Measurements from ENCODE around the gene ACOT13.
"Not testable (repeated sequence)": the region's sequence is repeated elsewhere in the genome, so short reads cannot be mapped to it uniquely, and the experiment has no call there.

The ACOT13 gene

DNA sequence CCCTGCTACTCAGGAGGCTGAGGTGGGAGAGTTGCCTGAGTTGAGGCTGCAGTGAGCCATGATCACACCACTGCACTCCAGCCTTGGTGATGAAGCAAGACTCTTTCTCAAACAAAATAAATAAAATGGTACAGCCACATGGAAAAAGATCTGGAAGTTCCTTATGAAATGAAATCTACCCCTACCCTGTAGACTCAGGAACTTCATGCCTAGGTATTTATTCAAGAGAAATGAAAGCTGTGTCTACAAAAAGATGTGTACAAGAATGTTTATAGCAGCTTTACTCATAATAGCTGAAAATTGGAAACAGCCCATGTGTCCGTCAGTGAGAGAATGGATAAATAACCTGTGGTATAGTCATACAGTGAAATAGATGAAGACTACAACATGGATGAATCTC lies 67.3 kb downstream of the ACOT13 start:
- TF ChIP-seq CTCF (IDR thresholded peaks at IDR 0.05; ENCODE audit: low read length), result no peak
- TF ChIP-seq EZH2 (IDR thresholded peaks at IDR 0.05; ENCODE audit: borderline replicate concordance, low read length), result no peak
- no peaks in the 10 kb centered on the region for H4K20me1 ChIP-seq (ENCODE audit: insufficient read depth, low read length)
- H3K4me3 ChIP-seq (ENCODE audit: low read depth, low read length, poor library complexity, severe bottlenecking), result no peak overlapping the region
- H3K36me3 ChIP-seq (ENCODE audit: insufficient read depth, low read length), result no peaks in the 10 kb centered on the region
- H3K9me2 ChIP-seq (ENCODE audit: low read depth, low read length), result no peaks in the 10 kb centered on the region
- H3K4me2 ChIP-seq (ENCODE audit: low read length), result no peak overlapping the region
- H3K27me3 ChIP-seq (ENCODE audit: insufficient read depth, low read length), result no peaks in the 10 kb centered on the region
- H3K9ac ChIP-seq (ENCODE audit: low read length), result no peak overlapping the region
- H3F3A ChIP-seq (ENCODE audit: insufficient read depth, low read length), result no peaks in the 10 kb centered on the region
- no peak overlapping the region for H3K27ac ChIP-seq (ENCODE audit: low read depth, low read length, poor library complexity, severe bottlenecking)
- H3K9me3 ChIP-seq (ENCODE audit: low read length), result peaks cover 19% of the 10 kb centered on the region
- no peaks in the 10 kb centered on the region for H3K79me2 ChIP-seq (ENCODE audit: insufficient read depth, low read length)
- no peaks in the 10 kb centered on the region for H3K4me1 ChIP-seq (ENCODE audit: insufficient read depth, low read length, severe bottlenecking)
- H2AFZ ChIP-seq (ENCODE audit: low read length), result no peak overlapping the region

DNA sequence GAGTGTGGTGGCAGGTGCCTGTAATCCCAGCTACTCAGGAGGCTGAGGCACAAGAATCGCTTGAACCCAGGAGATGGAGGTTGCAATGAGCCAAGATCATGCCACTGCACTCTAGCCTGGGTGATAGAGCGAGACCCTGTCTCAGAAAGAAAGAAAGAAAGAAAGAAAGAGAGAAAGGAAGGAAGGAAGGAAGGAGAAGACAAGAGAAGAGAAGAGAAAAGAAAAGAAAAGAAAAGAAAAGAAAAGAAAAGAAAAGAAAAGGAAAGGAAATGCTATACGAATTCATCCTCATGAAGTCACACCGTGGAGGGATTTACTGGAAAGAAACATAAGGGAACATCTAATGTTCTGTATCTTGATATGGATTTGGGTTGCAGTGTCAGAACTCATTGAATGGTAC lies 67.8 kb downstream of the ACOT13 start:
- H2AFZ ChIP-seq (ENCODE audit: low read length); H3K4me2 ChIP-seq (ENCODE audit: low read length); H3K27me3 ChIP-seq (ENCODE audit: insufficient read depth, low read length); H3K9ac ChIP-seq (ENCODE audit: low read length); H3F3A ChIP-seq (ENCODE audit: insufficient read depth, low read length); H3K9me2 ChIP-seq (ENCODE audit: low read depth, low read length); H3K36me3 ChIP-seq (ENCODE audit: insufficient read depth, low read length); H3K27ac ChIP-seq (ENCODE audit: low read depth, low read length, poor library complexity, severe bottlenecking); H3K79me2 ChIP-seq (ENCODE audit: insufficient read depth, low read length); H3K4me3 ChIP-seq (ENCODE audit: low read depth, low read length, poor library complexity, severe bottlenecking); H4K20me1 ChIP-seq (ENCODE audit: insufficient read depth, low read length); H3K4me1 ChIP-seq (ENCODE audit: insufficient read depth, low read length, severe bottlenecking): not testable (repeated sequence)
- peaks cover 18% of the 10 kb centered on the region for H3K9me3 ChIP-seq (ENCODE audit: low read length)

DNA sequence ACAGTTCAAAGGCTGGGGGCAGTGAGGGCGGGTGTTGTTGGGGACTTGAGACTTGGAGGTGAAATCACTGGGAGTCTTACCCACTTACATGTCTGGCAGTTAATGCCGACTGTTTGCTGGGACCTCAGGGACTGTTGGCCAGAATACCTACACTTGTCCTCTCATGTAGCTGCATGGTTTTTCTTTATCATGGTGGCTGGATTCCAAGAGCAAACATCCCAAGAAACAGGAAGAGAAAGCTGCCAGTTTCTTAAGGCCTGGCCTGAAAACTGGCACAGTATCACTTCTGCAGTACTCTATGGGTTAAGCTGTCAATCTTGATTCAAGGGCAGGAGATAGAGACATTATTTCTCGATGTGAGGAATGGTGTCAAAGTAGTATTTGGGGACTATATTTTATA lies 71.9 kb downstream of the ACOT13 start:
- H4K20me1 ChIP-seq (ENCODE audit: insufficient read depth, low read length), result no peaks in the 10 kb centered on the region
- TF ChIP-seq EZH2 (IDR thresholded peaks at IDR 0.05; ENCODE audit: borderline replicate concordance, low read length), result no peak
- TF ChIP-seq CTCF (IDR thresholded peaks at IDR 0.05; ENCODE audit: low read length), result no peak
- no peaks in the 10 kb centered on the region for H3K9me3 ChIP-seq (ENCODE audit: low read length)
- no peaks in the 10 kb centered on the region for H3K27me3 ChIP-seq (ENCODE audit: insufficient read depth, low read length)
- H3K4me3 ChIP-seq (ENCODE audit: low read depth, low read length, poor library complexity, severe bottlenecking), result no peak overlapping the region
- H3F3A ChIP-seq (ENCODE audit: insufficient read depth, low read length), result no peaks in the 10 kb centered on the region
- H3K79me2 ChIP-seq (ENCODE audit: insufficient read depth, low read length), result no peaks in the 10 kb centered on the region
- H3K4me2 ChIP-seq (ENCODE audit: low read length), result no peak overlapping the region
- no peak overlapping the region for H3K9ac ChIP-seq (ENCODE audit: low read length)
- H3K9me2 ChIP-seq (ENCODE audit: low read depth, low read length), result no peaks in the 10 kb centered on the region
- H2AFZ ChIP-seq (ENCODE audit: low read length), result no peak overlapping the region
- no peaks in the 10 kb centered on the region; the same call in 1 of the 2 replicates for H3K36me3 ChIP-seq (ENCODE audit: insufficient read depth, low read length)
- no peak overlapping the region for H3K27ac ChIP-seq (ENCODE audit: low read depth, low read length, poor library complexity, severe bottlenecking)
- peaks cover 6% of the 10 kb centered on the region for H3K4me1 ChIP-seq (ENCODE audit: insufficient read depth, low read length, severe bottlenecking)

GRCh38 chr6:24740861-24741260 lies 74.0 kb downstream of the ACOT13 start:
- no peaks in the 10 kb centered on the region for H3K79me2 ChIP-seq (ENCODE audit: insufficient read depth, low read length)
- H3K4me1 ChIP-seq (ENCODE audit: insufficient read depth, low read length, severe bottlenecking), result peaks cover 8% of the 10 kb centered on the region
- no peaks in the 10 kb centered on the region for H4K20me1 ChIP-seq (ENCODE audit: insufficient read depth, low read length)
- no peaks in the 10 kb centered on the region; the same call in 1 of the 2 replicates for H3K36me3 ChIP-seq (ENCODE audit: insufficient read depth, low read length)
- H3F3A ChIP-seq (ENCODE audit: insufficient read depth, low read length), result no peaks in the 10 kb centered on the region
- no peaks in the 10 kb centered on the region for H3K27me3 ChIP-seq (ENCODE audit: insufficient read depth, low read length)
- H3K9me3 ChIP-seq (ENCODE audit: low read length), result no peaks in the 10 kb centered on the region
- H3K4me3 ChIP-seq (ENCODE audit: low read depth, low read length, poor library complexity, severe bottlenecking), result no peak overlapping the region
- H2AFZ ChIP-seq (ENCODE audit: low read length), result no peak overlapping the region
- H3K27ac ChIP-seq (ENCODE audit: low read depth, low read length, poor library complexity, severe bottlenecking), result no peak overlapping the region
- TF ChIP-seq CTCF (IDR thresholded peaks at IDR 0.05; ENCODE audit: low read length), result no peak
- TF ChIP-seq EZH2 (IDR thresholded peaks at IDR 0.05; ENCODE audit: borderline replicate concordance, low read length), result no peak
- H3K9me2 ChIP-seq (ENCODE audit: low read depth, low read length), result no peaks in the 10 kb centered on the region
- no peak overlapping the region for H3K4me2 ChIP-seq (ENCODE audit: low read length)
- no peak overlapping the region for H3K9ac ChIP-seq (ENCODE audit: low read length)
